ENCODE measurements around the gene ADAMTSL1.
A peak's percentile ranks its signal among the peaks of the same experiment; 100 is the strongest.

Gene ADAMTSL1

DNA sequence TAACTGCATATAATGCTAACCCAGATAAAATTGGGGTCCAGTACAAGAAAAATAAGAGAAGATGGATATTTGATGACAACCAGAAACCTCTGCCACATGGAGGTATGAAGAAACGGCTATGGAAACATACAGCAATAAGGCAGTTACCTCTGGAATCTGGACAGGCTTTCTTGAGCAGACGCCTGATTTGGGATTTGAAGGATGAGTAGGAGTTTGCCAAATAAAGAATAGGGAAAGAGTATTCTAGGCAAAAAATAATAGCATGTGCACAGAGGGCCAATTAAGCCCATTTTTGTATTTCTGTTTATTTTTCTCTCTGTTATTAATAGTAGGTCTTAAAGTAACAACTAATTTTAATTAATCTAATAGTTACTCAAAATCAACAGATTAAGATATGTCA, 144.9 kb downstream of the ADAMTSL1 start:
- TF ChIP-seq, protein P1, sequence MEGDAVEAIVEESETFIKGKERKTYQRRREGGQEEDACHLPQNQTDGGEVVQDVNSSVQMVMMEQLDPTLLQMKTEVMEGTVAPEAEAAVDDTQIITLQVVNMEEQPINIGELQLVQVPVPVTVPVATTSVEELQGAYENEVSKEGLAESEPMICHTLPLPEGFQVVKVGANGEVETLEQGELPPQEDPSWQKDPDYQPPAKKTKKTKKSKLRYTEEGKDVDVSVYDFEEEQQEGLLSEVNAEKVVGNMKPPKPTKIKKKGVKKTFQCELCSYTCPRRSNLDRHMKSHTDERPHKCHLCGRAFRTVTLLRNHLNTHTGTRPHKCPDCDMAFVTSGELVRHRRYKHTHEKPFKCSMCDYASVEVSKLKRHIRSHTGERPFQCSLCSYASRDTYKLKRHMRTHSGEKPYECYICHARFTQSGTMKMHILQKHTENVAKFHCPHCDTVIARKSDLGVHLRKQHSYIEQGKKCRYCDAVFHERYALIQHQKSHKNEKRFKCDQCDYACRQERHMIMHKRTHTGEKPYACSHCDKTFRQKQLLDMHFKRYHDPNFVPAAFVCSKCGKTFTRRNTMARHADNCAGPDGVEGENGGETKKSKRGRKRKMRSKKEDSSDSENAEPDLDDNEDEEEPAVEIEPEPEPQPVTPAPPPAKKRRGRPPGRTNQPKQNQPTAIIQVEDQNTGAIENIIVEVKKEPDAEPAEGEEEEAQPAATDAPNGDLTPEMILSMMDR (IDR thresholded peaks at IDR 0.05; ENCODE audit: control insufficient read depth, insufficient read depth, low read depth, low read length, missing control alignments), result no peak
- H3K4me3 ChIP-seq (ENCODE audit: control insufficient read depth, low read depth, low read length), result no peak overlapping the region
- no peak for DNase-seq (ENCODE audit: low read depth)

DNA sequence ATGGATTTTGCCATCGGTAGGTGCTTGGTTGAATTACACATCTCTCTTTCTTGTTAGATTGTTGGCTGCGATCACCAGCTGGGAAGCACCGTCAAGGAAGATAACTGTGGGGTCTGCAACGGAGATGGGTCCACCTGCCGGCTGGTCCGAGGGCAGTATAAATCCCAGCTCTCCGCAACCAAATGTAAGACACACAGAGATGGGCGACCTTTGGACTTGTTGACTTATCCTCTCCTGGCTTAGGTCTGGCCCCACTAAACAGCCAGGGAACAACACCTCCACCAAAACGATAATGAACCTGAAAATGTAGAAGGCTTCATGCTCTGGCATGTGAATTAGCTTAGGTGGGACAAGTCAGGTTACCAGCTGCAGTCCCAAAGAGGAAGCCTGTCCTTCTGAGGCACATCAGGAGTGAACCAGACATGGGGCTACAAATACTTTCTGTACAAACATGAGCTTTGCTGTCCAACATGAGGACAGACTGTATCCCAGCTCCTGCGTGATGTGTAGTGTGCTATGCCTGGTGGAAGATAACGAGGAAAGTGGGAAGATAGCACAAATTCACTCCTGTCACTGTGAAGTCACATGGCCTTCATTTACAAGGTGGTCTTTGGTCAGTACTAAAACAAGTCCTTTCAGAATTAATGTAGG, 148.4 kb downstream of the ADAMTSL1 start:
- no peak for DNase-seq (ENCODE audit: low read depth)
- TF ChIP-seq, protein P1 (IDR thresholded peaks at IDR 0.05; ENCODE audit: control insufficient read depth, insufficient read depth, low read depth, low read length, missing control alignments), result no peak
- no peak overlapping the region for H3K4me3 ChIP-seq (ENCODE audit: control insufficient read depth, low read depth, low read length)

DNA sequence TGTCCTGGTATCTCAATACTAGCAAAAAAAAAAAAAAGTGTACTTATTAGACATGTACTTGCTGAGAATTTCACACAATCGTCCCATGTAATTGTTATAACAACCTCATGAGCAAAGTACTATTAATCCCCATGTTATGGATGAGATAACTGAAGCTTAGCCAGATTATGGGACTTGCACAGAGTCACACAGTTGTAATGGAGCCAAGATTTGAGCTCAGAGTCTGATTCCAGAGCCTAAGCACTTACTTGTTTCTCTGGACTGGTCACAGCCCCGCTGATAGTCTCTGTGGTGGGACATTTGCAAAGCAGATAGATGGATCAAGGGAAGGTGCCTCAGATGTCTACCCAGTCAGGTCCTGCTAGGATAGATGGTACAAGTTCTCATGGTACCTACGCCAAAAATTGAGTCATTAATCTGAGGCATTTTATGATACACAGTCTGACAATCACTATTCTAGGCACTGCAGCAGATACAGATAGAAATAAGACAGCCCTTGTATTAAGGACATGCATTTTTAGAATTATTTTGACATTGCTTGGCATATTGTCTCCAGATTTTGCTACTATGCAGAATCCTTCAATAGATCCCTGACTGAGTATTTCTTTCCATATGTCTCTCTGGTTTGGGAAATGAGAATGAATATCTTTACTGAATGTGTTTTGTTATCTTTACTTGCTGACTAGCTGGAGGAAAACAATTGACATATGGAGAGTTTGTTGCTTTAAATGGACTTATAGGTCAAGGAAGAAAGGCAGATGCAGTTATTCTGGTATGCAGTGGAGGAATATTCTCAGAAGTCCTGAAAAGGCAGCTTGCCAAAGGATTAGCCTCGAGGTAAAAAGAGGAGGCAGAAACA, 149.5 kb downstream of the ADAMTSL1 start:
- no peak for DNase-seq (ENCODE audit: low read depth)
- TF ChIP-seq, protein P1 (IDR thresholded peaks at IDR 0.05; ENCODE audit: control insufficient read depth, insufficient read depth, low read depth, low read length, missing control alignments), result no peak
- no peak overlapping the region for H3K4me3 ChIP-seq (ENCODE audit: control insufficient read depth, low read depth, low read length)

DNA sequence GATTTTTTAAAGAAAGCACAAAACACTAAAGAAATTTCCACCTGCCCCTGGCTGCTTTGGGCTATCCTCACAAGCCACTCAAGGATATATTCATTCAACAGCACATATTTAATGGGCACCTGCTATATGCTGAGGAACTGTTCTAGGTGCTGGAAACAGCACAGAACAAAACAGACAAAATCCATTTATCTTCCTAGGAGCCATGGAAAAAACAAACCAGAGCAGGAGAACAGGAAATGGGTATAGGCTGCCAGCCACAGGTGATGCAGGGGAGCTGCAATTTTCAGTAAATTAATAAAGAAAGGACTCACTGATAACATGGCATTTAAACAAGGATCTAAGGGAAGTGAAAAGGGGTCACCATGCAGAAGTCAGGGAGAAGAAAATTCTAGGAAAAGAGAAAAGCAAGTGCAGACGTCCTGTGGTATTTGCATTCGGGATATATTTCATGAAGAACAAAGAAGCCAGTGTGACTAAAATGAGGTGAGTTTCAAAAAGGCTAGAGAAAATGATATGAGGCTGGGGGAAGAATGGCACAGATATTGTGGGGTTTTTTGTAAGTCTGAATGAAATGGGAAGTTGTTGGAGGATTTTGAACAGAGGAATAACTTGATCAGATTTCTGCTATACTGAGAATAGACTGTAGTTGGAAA, 152.2 kb downstream of the ADAMTSL1 start:
- no peak overlapping the region for H3K4me3 ChIP-seq (ENCODE audit: control insufficient read depth, low read depth, low read length)
- TF ChIP-seq, protein P1 (IDR thresholded peaks at IDR 0.05; ENCODE audit: control insufficient read depth, insufficient read depth, low read depth, low read length, missing control alignments), result no peak
- no peak for DNase-seq (ENCODE audit: low read depth)

DNA sequence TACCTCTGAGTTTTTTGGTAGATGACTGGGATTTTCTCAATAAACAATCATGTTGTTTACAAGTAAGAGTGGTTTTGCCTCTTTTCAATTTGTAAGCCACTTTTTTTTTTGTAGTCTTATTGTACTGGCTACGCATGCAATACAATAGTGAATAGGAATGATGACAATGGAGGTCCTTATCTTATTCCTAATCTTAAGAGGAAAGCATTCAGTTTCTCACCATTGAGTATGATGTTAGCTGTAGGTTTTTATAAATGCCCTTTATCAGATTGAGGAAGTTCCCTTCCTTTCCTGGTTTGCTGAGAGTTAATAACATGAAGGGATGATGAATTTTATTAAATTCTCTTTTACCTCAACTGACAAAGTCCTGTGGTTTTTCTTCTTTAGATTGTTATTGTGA, 155.2 kb downstream of the ADAMTSL1 start:
- no peak overlapping the region for H3K4me3 ChIP-seq (ENCODE audit: control insufficient read depth, low read depth, low read length)
- TF ChIP-seq, protein P1 (IDR thresholded peaks at IDR 0.05; ENCODE audit: control insufficient read depth, insufficient read depth, low read depth, low read length, missing control alignments), result no peak
- DNase-seq (ENCODE audit: low read depth), result no peak

DNA sequence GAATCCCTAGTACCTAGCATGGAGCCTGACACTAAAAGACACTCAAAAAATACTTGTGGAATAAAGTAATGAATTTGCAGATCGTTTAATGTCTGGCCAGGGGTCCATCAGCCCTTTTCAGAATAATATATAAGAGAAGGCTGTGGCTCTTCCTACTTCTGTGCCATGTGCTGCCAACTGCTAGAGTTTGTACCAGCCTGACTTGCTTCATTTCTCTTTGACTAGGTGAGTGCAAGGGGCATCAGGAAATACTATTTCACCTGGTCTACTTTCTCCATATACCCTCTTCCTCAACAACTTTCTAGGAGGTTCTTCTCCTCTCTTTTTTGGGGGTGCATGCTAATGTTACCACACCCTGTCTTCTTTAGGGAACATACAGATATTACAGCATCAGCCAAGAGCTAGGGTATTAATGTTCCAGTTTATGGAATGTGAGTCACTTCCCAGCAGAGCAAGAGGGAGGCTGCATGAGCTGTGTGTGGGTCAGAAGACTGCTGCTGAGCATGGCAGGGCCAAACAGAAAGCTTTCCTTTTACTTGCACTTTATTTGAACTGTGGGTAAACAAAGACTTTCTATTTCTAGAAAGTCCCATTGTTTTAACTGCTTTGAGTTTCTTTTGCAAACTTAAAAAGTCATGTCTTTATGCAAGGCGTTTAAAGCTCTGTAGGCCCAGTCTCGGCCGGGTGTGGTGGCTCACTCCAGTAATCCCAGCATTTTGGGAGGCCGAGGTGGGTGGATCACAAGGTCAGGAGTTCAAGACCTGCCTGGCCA, 158.9 kb downstream of the ADAMTSL1 start:
- H3K4me3 ChIP-seq (ENCODE audit: control insufficient read depth, low read depth, low read length), result no peak overlapping the region
- TF ChIP-seq, protein P1 (IDR thresholded peaks at IDR 0.05; ENCODE audit: control insufficient read depth, insufficient read depth, low read depth, low read length, missing control alignments), result no peak
- DNase-seq (ENCODE audit: low read depth), result peak; percentile 84
